ENCODE data around the gene LGALS14. TPM values are rescaled to one million over a fixed set of nuclear protein-coding genes. Genes with fewer than 3 reads are reported as not detected.

The LGALS14 gene
- total and polyA plus RNA-seq, 2 of the 8 experiments (the other 6 are each of a cell fraction or from before 2014, with no cell fraction given), result 0.50 to 0.77 TPM

- H2AK5ac ChIP-seq (ENCODE audit: low read depth, low read length), result no peak overlapping the region
- no peak overlapping the region for H3K9ac ChIP-seq (replicated peaks in 1 of 4; ENCODE audit: extremely low read depth in 1 of 4, low read depth in 3 of 4, low read length in 3 of 4)
- no peak overlapping the region for H3K4me3 ChIP-seq (ENCODE audit: extremely low read depth in 1 of 4, insufficient read depth in 2 of 4, low read depth in 3 of 4, low read length in 4 of 4)
- no peak for TF ChIP-seq NANOG (IDR thresholded peaks at IDR 0.05; ENCODE audit: insufficient read depth, low read depth, low read length, poor library complexity, severe bottlenecking)
- no peak overlapping the region for H3K23ac ChIP-seq (ENCODE audit: insufficient read length)
- H3K4ac ChIP-seq (replicated peaks; ENCODE audit: insufficient read length, low read depth, low read length), result no peak overlapping the region
- no peak overlapping the region for H2BK12ac ChIP-seq (ENCODE audit: low read depth, low read length)
- no peaks in the 10 kb centered on the region for H3K79me1 ChIP-seq (ENCODE audit: low read depth, low read length)
- no peak overlapping the region for H3K56ac ChIP-seq (replicated peaks; ENCODE audit: insufficient read length, low read depth, low read length)
- ChIA-PET CTCF (ENCODE audit: partially characterized antibody) (interaction anchor here (0.7 kb wide), 1 partner anchor 1245 kb away, joined by 3 read pairs; no protein-coding TSS in a partner anchor), POLR2A (ENCODE audit: partially characterized antibody) (interaction anchor here (0.6 kb wide), 1 partner anchor 956 kb away, joined by 3 read pairs; no protein-coding TSS in a partner anchor)
- no peak overlapping the region for H2BK15ac ChIP-seq (ENCODE audit: low read length)
- no peak for DNase-seq (ENCODE audit: low read depth in 1 of 2, low spot score in 2 of 2)
- H2BK5ac ChIP-seq (ENCODE audit: low read depth, low read length), result no peak overlapping the region
- WGBS, 2 experiments (ENCODE audit: extremely low coverage in 1 of 2, insufficient coverage in 1 of 2, insufficient read length in 1 of 2, insufficient replicate concordance in 2 of 2, low coverage in 1 of 2, low lambda C conversion rate in 2 of 2, missing lambda C conversion rate in 1 of 2), result 90% methylated on average over 8 of the region's 8 CpGs; no CpG with 5 or more reads in 1 of the 2 experiments
- no peaks in the 10 kb centered on the region for H3K4me1 ChIP-seq (replicated peaks in 1 of 4; ENCODE audit: control insufficient read depth in 3 of 4, insufficient read depth in 4 of 4, low read length in 3 of 4)
- H3K79me2 ChIP-seq (ENCODE audit: control insufficient read depth in 1 of 2, insufficient read depth in 2 of 2, low read length in 2 of 2), result no peaks in the 10 kb centered on the region
- H2BK120ac ChIP-seq (replicated peaks; ENCODE audit: low read depth, low read length), result no peak overlapping the region
- no peak overlapping the region for H4K5ac ChIP-seq (ENCODE audit: insufficient read length, low read depth, low read length)
- no peaks in the 10 kb centered on the region for H3K23me2 ChIP-seq (ENCODE audit: low read depth, low read length)
- no peak overlapping the region for H2AFZ ChIP-seq (ENCODE audit: low read length)
- no peak overlapping the region for H3K27ac ChIP-seq (ENCODE audit: low read depth, low read length)
- H3K18ac ChIP-seq (ENCODE audit: extremely low read depth, low read length), result no peak overlapping the region
- no peak overlapping the region for H4K91ac ChIP-seq (replicated peaks; ENCODE audit: insufficient read length, low read length)
- no peak overlapping the region for H3K14ac ChIP-seq (ENCODE audit: insufficient read length)
- no peak overlapping the region for H4K8ac ChIP-seq (ENCODE audit: extremely low read depth, insufficient read depth, low read length)
- H3K36me3 ChIP-seq (ENCODE audit: control insufficient read depth in 2 of 4, insufficient read depth in 4 of 4, low read length in 3 of 4), result no peaks in the 10 kb centered on the region
- no peak overlapping the region for H3K4me2 ChIP-seq (ENCODE audit: insufficient read depth in 1 of 2, low read depth in 2 of 2, low read length in 2 of 2)
- no peak for FAIRE-seq
- no peaks in the 10 kb centered on the region for H3K27me3 ChIP-seq (replicated peaks in 1 of 4; ENCODE audit: control insufficient read depth in 3 of 4, extremely low read depth in 1 of 4, insufficient read depth in 3 of 4, low read length in 3 of 4)
- no peak overlapping the region for H2BK20ac ChIP-seq (ENCODE audit: low read length)
- no peaks in the 10 kb centered on the region for H3K9me3 ChIP-seq (ENCODE audit: insufficient read depth in 2 of 2, low read depth in 1 of 2, low read length in 1 of 2)
- H4K20me1 ChIP-seq (replicated peaks in 1 of 2; ENCODE audit: control insufficient read depth in 1 of 2, insufficient read depth in 2 of 2, low read length in 2 of 2), result no peaks in the 10 kb centered on the region
These were observed 1.4 kb downstream of the LGALS14 start for GRCh38 chr19:39705578-39706188.

Data from H1 (cell line).